MM.1S (cell line): ENCODE measurements around the gene DAAM1.

Experiments used
- DNase-seq: peaks from one replicate; pipeline ENCODE4 v3.0.0-alpha.2; 2015
- H2AFZ ChIP-seq: fragments of 300-600 bp; sonication (generic); 2 replicates; pipeline ENCODE4 v1.6.0; 2016; ENCODE audit warnings: antibody characterized with exemption, low read length
- H3F3A ChIP-seq: fragments of 300-600 bp; sonication (generic); 2 replicates; pipeline ENCODE4 v1.6.1; 2016; ENCODE audit warnings: mild to moderate bottlenecking, antibody characterized with exemption, low read length, moderate library complexity, mixed read lengths; ENCODE audit not compliant: insufficient read depth
- H3K27ac ChIP-seq: fragments of 300-600 bp; sonication (generic); 2 replicates; pipeline ENCODE4 v1.5.1; 2016; ENCODE audit warnings: mild to moderate bottlenecking, low read length
- H3K27me3 ChIP-seq: fragments of 300-600 bp; sonication (generic); replicated peaks from 2 replicates; pipeline ENCODE4 v1.6.0; 2016; ENCODE audit warnings: low read length; ENCODE audit not compliant: insufficient read depth
- H3K36me3 ChIP-seq: fragments of 300-600 bp; sonication (generic); replicated peaks from 2 replicates; pipeline ENCODE4 v1.6.1; 2016; ENCODE audit warnings: mild to moderate bottlenecking, low read length, mixed read lengths; ENCODE audit not compliant: insufficient read depth
- H3K4me1 ChIP-seq: fragments of 300-600 bp; sonication (generic); 2 replicates; pipeline ENCODE4 v1.6.1; 2016; ENCODE audit warnings: low read length, mixed read lengths
- H3K4me2 ChIP-seq: fragments of 300-600 bp; sonication (generic); 2 replicates; pipeline ENCODE4 v1.6.0; 2016; ENCODE audit warnings: low read depth, low read length
- H3K4me3 ChIP-seq: fragments of 300-600 bp; sonication (generic); 2 replicates; pipeline ENCODE4 v1.5.1; 2016; ENCODE audit warnings: low read length, mixed read lengths
- H3K79me2 ChIP-seq: fragments of 300-600 bp; sonication (generic); 2 replicates; pipeline ENCODE4 v1.6.1; 2016; ENCODE audit warnings: mixed run types, low read length, mixed read lengths
- H3K9ac ChIP-seq: fragments of 300-600 bp; sonication (generic); 2 replicates; pipeline ENCODE4 v1.6.1; 2016; ENCODE audit warnings: low read length, mixed read lengths
- H3K9me2 ChIP-seq: fragments of 300-600 bp; sonication (generic); replicated peaks from 2 replicates; pipeline ENCODE4 v1.6.1; 2016; ENCODE audit warnings: mild to moderate bottlenecking, low read length, mixed read lengths; ENCODE audit not compliant: insufficient read depth
- H3K9me3 ChIP-seq: fragments of 300-600 bp; sonication (generic); replicated peaks from 2 replicates; pipeline ENCODE4 v1.6.1; 2016; ENCODE audit warnings: mild to moderate bottlenecking, low read length, mixed read lengths; ENCODE audit not compliant: insufficient read depth
- H4K20me1 ChIP-seq: fragments of 300-600 bp; sonication (generic); 2 replicates; pipeline ENCODE4 v1.6.1; 2016; ENCODE audit warnings: mild to moderate bottlenecking, low read length, moderate library complexity, mixed read lengths; ENCODE audit not compliant: insufficient read depth
- CTCF ChIP-seq: fragments of 300-600 bp; sonication (generic); IDR thresholded peaks from 2 replicates; pipeline ENCODE4 v1.5.1; 2016; ENCODE audit warnings: antibody characterized with exemption, low read length, mixed read lengths
- EZH2 ChIP-seq: fragments of 300-600 bp; sonication (generic); optimal IDR thresholded peaks from 2 replicates; pipeline ENCODE3; 2017; ENCODE audit warnings: low read depth, mild to moderate bottlenecking, antibody characterized with exemption, low read length, mixed read lengths
- EZH2phosphoT487 ChIP-seq: fragments of 300-600 bp; sonication (generic); IDR thresholded peaks from 2 replicates; pipeline ENCODE4 v1.6.1; 2018; ENCODE audit warnings: antibody characterized with exemption, low read length

The DAAM1 gene

GRCh38 chr14:59159169-59159568 lies 29.3 kb upstream of the DAAM1 start:
- H3K36me3 ChIP-seq: no peaks in the 10 kb centered on the region
- no peak overlapping the region for H2AFZ ChIP-seq
- DNase-seq: no peak
- H3K9me3 ChIP-seq: no peaks in the 10 kb centered on the region
- H4K20me1 ChIP-seq: no peaks in the 10 kb centered on the region
- TF ChIP-seq EZH2phosphoT487 (no peak), EZH2 (no peak), CTCF (no peak)
- H3K4me1 ChIP-seq: no peaks in the 10 kb centered on the region
- H3K27ac ChIP-seq: no peak overlapping the region
- H3K9ac ChIP-seq: no peak overlapping the region
- H3K27me3 ChIP-seq: no peaks in the 10 kb centered on the region
- no peak overlapping the region for H3K4me3 ChIP-seq
- no peaks in the 10 kb centered on the region for H3F3A ChIP-seq
- H3K4me2 ChIP-seq: no peak overlapping the region
- no peaks in the 10 kb centered on the region for H3K79me2 ChIP-seq
- H3K9me2 ChIP-seq: no peaks in the 10 kb centered on the region

DNA sequence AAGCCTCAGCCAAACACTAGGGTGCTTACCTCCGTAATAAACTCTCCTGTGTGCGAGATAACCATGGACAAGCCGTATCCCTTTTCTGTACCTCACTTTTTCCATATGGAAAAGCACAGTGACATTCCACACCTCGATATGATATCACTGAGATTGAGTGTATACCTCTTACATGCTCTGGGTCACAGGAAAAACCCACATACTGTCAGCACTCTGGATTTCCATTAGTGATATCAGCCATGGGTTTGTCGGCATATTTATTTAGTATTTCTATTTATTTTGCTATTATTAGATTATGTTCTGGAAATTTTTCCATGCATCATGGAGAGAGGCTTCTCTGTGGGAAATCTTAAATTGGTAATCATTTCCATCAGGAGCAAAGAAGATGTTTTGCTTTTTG lies 28.0 kb upstream of the DAAM1 start:
- H3F3A ChIP-seq: no peaks in the 10 kb centered on the region

DNA sequence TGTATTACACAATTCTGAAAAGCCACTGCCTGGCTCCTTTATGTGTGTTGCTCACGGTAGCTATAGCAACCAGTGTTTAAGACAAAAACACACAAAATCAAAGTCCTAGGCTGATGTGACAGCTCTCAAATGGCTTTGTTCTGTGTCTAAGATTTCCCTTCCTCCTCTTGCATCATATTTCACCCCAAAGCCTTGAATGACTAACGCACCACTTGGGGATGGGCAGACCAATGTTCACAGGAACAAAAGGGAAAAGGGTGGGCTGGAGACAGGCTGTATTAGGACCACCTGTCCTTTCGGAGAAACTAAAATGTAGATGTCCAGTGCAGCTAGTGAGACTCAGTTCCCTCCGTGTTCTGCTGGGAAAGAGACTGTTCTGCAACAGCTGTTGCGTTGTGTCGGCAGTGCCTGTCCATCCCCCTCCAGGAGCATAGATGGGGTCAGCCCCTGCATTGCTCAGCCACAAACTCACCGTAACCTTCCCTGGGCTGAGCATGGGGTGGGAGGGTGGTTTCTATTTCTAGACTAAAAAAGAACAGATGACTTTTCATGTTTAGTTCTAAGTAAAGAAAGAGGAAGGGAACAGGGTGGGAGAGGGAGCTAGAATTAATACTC lies 26.8 kb upstream of the DAAM1 start:
- Histone ChIP-seq H3K4me2 (no peak overlapping the region), H2AFZ (no peak overlapping the region), H3K9ac (no peak overlapping the region), H3F3A (no peaks in the 10 kb centered on the region), H3K9me3 (no peaks in the 10 kb centered on the region), H3K4me3 (no peak overlapping the region), H3K27ac (no peak overlapping the region), H3K9me2 (no peaks in the 10 kb centered on the region), H3K27me3 (no peaks in the 10 kb centered on the region), H3K36me3 (no peaks in the 10 kb centered on the region), H4K20me1 (no peaks in the 10 kb centered on the region), H3K79me2 (no peaks in the 10 kb centered on the region), H3K4me1 (no peaks in the 10 kb centered on the region)
- no peak for DNase-seq
- TF ChIP-seq EZH2 (no peak), EZH2phosphoT487 (no peak), CTCF (no peak)

More for the DNA sequence above, 28.0 kb upstream of the DAAM1 start:
- Histone ChIP-seq H3K9ac (no peak overlapping the region), H3K4me2 (no peak overlapping the region), H3K27me3 (no peaks in the 10 kb centered on the region), H3K4me1 (no peaks in the 10 kb centered on the region), H2AFZ (no peak overlapping the region), H3K79me2 (no peaks in the 10 kb centered on the region), H3K27ac (no peak overlapping the region), H3K4me3 (no peak overlapping the region), H4K20me1 (no peaks in the 10 kb centered on the region), H3K9me3 (no peaks in the 10 kb centered on the region), H3K9me2 (no peaks in the 10 kb centered on the region), H3K36me3 (no peaks in the 10 kb centered on the region)
- no peak for DNase-seq
- TF ChIP-seq EZH2phosphoT487 (no peak), EZH2 (no peak), CTCF (no peak)
